Stimulated activated CD4-positive, alpha-beta T cell treated with anti-CD3 and anti-CD28 coated beads, TNF-alpha, amount 100 ng/mL, for 48 hours (primary cell): ENCODE data around the gene MDN1.
"Not testable (repeated sequence)": the region's sequence is repeated elsewhere in the genome, so short reads cannot be mapped to it uniquely, and the experiment has no call there.

ENCODE experiments used
- DNase-seq, 3 donors: peaks; one replicate each; pipeline ENCODE4 v3.0.0-alpha.2; 2020; ENCODE audit warnings: low read depth in 3 of 3

Gene MDN1

GRCh38 chr6:89826029-89826528 is 6.5 kb upstream of the MDN1 start:
- no peak for DNase-seq

DNA sequence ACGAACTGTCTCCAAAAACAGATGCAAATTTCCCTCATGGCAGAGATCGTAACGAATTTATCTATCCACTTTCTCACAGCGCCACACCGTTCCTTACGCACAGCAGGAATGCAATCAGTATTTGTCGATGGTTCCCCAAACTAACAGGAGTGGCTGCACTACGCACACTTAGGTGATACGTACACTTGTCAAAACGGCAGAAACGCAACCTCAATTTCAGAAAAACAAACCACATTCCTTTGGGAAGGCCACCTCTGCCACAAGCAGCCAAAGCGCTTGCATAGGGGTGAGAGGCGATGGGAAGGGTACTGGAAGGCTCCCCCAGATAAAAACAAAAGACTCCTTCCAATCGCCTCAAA is 638 bp downstream of the MDN1 start:
- no peak for DNase-seq

GRCh38 chr6:89817481-89817880 is 2.1 kb downstream of the MDN1 start:
- no peak for DNase-seq

DNA sequence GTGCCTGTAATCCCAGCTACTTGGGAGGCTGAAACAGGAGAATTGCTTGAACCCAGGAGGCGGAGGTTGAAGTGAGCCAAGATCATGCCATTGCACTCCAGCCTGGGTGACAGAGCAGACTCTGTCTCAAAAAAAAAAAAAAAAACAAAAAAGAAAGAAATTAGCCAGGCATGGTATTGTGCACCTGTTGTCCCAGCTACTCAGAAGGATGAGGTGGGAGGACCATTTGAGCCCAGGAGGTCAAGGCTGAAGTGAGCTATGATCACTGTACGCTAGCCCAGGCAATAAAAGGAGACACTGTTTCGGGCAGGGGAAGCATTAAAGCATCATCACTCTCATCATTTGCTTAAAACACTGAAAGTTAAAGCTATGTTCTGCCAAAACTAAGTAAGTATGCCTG is 6.2 kb downstream of the MDN1 start:
- not testable (repeated sequence) for DNase-seq

GRCh38 chr6:89807581-89807980 is 12.0 kb downstream of the MDN1 start:
- DNase-seq, result no peak

GRCh38 chr6:89805814-89806371 is 13.7 kb downstream of the MDN1 start:
- no peak for DNase-seq

- DNase-seq, result no peak
Measured at GRCh38 chr6:89803271-89803670, 16.3 kb downstream of the MDN1 start.

DNA sequence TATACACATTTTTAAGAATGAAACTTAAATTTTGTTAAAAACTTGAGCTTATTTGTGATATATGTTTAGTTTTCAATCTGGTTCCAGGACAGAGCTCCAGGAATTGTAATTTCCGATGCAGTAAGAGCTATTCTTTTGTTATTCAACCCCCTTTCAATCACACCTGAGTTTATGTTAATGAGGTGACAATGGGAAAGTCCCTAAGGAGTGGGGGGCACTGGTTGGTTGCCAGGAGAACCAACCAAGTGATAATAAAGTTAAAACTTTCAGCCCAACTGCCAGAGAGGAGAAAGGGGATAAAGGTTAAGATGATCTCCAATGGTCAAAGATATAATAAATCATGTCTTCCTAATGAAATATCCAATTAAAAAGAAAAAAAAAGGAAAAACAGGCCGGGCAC is 19.8 kb downstream of the MDN1 start:
- no peak for DNase-seq

DNA sequence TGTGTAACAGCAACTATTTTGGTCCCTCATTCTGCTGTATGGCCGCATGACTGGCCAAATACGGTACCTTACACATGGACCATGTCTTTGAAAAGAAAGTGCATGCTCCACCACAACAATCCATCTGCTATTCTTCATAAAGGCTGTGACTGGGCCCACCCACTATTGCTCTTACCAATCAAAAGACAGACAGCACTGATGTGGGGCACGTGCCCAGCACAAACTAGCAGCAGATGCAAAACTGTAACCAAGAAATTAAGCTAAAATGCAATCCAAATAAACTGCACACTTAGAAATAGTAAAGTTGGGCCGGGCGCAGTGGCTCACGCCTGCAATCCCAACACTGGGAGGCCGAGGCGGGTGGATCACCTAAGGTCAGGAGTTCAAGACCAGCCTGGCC is 20.5 kb downstream of the MDN1 start:
- DNase-seq, result no peak

- DNase-seq, result no peak
Measured at GRCh38 chr6:89797317-89797716, 22.3 kb downstream of the MDN1 start.

DNA sequence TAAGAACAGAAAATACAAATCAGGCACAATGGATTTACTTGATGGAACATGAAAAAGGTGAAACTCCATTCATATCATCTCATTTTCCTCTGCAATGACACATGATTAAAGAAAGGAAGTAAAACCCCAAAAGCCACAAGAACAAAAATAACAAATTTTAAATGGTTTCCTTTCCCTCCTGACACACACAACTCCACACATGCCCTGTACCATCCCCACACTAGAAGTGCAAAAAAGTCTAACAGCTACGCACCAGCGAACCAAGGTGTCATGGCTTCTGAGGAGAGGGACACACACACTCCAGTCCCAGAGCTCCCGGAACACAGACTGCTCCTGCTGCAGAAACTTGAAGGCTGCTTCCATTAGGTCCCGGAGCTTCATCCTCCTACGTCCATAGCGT is 25.3 kb downstream of the MDN1 start:
- DNase-seq, result no peak

DNA sequence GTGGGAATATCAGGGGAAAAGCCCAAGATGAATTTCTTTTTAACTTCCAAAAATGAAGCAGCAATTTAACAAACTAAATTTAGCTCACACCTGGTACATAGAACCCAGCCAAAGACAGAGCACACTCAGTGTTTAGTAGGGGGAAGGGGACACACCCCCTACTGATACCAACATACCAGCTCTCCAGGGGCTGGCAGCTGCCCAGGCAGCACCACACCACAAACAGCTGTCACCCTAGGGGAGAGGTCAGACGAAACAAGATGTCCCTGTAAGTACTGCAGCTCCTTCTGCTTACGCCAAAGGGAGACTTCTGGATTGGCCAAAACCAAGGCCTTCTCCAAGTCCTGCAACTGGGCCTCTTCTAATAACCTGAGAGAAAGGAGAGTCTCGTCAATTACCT is 26.0 kb downstream of the MDN1 start:
- no peak for DNase-seq

GRCh38 chr6:89792881-89793280 is 26.7 kb downstream of the MDN1 start:
- no peak for DNase-seq

DNA sequence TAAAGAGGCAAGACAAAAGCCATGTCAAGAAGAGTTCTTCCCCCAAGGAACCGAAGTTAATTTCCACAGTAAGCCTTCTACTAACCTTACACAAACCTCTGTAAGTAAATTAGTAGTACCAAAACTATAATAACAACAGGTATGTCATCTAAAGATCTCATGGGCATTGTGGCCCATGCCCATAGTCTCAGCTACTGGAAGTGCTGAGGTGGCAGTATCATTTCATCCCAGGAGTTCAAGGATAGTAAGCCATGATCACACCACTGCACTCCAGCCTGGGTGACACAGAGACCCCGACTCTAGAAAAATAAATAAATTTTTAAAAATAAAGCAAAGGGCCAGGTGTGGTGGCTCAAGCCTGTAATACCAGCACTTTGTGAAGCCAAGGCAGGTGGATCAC is 29.2 kb downstream of the MDN1 start:
- DNase-seq, result no peak

- no peak for DNase-seq
Measured at GRCh38 chr6:89789980-89790379, 29.6 kb downstream of the MDN1 start.

DNA sequence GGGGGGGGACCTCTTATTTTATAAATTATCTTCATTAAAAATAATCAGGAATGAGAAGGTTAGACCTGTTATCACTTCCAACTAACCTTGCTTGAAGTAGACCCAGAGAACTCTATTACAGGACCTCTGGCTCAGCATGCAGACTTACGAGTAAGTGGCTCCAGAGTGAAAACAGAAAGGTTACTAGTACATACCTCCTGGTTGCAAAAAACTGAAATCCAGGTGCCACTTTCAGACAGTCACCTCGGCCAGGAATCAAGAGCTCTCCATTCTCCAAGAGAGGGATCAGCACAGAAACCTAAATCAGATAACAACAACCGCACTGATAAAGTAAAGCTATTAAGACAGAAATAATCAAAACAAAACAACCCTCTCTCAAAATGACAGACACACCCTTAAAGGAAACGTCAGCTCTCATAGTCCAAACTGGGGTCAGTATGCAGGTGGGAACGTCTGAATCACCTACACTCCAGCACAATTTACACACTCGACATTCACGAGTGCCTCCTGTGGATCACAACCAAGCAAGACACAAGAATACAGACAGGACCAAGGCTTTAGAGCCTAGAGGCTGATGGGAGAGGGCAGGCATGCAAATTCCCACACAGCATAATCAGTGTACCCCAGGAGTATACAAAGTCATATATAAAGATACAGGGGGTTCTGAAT is 31.8 kb downstream of the MDN1 start:
- no peak for DNase-seq

GRCh38 chr6:89786970-89787369 is 32.6 kb downstream of the MDN1 start:
- DNase-seq, result no peak

GRCh38 chr6:89784838-89785237 is 34.8 kb downstream of the MDN1 start:
- DNase-seq, result no peak

- DNase-seq, result not testable (repeated sequence)
Measured at GRCh38 chr6:89783293-89783692, 36.3 kb downstream of the MDN1 start.

DNA sequence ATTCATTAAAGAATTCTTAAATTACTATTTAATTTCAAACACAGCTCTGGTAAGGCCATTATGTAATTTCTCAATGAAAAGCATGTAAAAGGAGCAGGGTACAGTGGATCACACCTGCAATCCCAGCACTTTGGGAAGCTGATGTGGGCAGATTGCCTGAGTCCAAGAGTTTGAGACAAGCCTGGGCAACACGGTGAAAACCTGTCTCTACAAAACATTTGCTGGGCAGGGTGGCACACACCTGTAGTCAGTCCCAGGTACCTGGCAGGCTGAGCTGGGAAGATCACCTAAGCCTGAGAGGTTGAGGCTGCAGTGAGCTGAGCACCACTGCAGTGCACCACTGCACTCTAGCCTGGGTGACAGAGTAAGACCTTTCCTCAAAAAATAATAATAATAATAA is 37.4 kb downstream of the MDN1 start:
- DNase-seq, result no peak

DNA sequence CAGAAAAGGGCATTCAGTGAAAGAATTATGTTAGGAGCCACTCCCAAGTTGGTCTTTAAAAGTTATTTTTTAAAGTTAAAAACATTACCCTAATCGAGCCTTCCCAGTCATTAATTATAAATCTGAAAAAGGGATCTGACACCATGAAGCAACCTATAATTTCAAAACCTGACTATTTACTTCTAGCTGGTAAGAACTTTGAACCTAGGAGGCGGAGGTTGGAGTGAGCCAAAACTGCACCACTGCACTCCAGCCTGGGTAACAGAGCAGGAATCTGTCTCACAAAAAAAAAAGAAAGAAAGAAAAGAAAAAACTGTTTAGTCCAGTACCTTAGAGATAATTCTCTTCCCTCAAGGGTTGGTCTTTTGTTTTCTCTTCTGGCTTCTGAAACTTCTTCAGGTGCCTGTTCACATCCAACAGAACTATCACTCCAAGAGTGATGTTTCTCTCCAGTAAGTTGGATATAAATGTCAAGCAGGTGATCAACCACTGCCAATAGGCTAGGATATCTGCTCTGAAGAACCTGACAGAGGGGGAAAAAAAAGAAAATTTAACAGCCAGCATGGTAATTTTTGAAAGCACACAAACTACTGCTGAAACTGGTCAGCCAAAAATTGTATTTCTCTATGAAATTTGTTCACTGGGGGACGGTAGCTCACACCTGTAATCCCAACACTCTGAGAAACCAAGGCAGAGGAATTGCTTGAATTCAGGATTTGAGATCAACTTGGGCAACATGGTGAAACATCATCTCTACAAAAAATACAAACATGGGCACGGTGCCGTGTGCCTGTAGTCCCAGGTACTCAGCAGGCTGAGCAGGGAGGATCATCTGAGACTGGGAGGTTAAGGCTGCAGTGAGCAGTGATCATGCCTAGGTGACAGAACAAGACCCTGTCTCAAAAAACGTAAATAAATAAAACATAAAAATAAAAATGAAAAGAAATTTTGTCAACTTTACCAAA is 38.2 kb downstream of the MDN1 start:
- no peak for DNase-seq

- DNase-seq, result no peak
Measured at GRCh38 chr6:89777455-89777854, 42.1 kb downstream of the MDN1 start.
